CD14-positive monocyte (primary cell): ENCODE measurements around the gene ICAM3. TPM values are rescaled to one million over a fixed set of nuclear protein-coding genes. Genes with fewer than 3 reads are reported as not detected.
A peak's percentile ranks its signal among the peaks of the same experiment; 100 is the strongest.

Experiments used
- DNase-seq, 3 donors: peaks; one replicate each; pipeline ENCODE4 v3.0.0-alpha.2; 2011 to 2022
- H2AFZ ChIP-seq: 2 replicates; pipeline ENCODE4 v1.6.0; 2012; ENCODE audit warnings: mild to moderate bottlenecking, low read depth, low read length, inconsistent platforms; ENCODE audit not compliant: insufficient read depth, poor library complexity, severe bottlenecking
- H3K27ac ChIP-seq, 2 donors: 1 replicate in 1 of 2; 2 replicates in 1 of 2; pipeline ENCODE4 v1.5.1; 2012 to 2013; ENCODE audit warnings: low read length in 2 of 2, control low read depth in 1 of 2, inconsistent platforms in 1 of 2, low read depth in 1 of 2, mild to moderate bottlenecking in 1 of 2
- H3K27me3 ChIP-seq, 2 donors: one replicate each; pipeline versions ENCODE4 v1.6.0 to v1.6.1; 2011 to 2013; ENCODE audit warnings: low read length in 2 of 2; ENCODE audit not compliant: control insufficient read depth in 2 of 2, insufficient read depth in 2 of 2
- H3K36me3 ChIP-seq, 2 donors: replicated peaks in 1 of 2; 1 replicate in 1 of 2; 2 replicates in 1 of 2; pipeline versions ENCODE4 v1.5.1 to v1.6.1; 2012 to 2013; ENCODE audit warnings: low read length in 2 of 2, control low read depth in 1 of 2, inconsistent platforms in 1 of 2, mild to moderate bottlenecking in 1 of 2; ENCODE audit not compliant: insufficient read depth in 2 of 2, control insufficient read depth in 1 of 2
- H3K4me1 ChIP-seq, 2 donors: 1 replicate in 1 of 2; 2 replicates in 1 of 2; pipeline versions ENCODE4 v1.5.1 to v1.6.1; 2012 to 2013; ENCODE audit warnings: low read length in 2 of 2, control low read depth in 1 of 2, inconsistent platforms in 1 of 2, mild to moderate bottlenecking in 1 of 2, moderate library complexity in 1 of 2; ENCODE audit not compliant: insufficient read depth in 2 of 2, control insufficient read depth in 1 of 2
- H3K4me2 ChIP-seq: replicated peaks from 2 replicates; pipeline ENCODE3; 2012; ENCODE audit warnings: low read length, moderate library complexity, mild to moderate bottlenecking; ENCODE audit not compliant: poor library complexity, severe bottlenecking; ENCODE audit errors: extremely low read depth
- H3K4me3 ChIP-seq, 3 experiments: fragments of 200-600 bp in 1 of 3; sonication (generic) in 1 of 3; replicated peaks in 1 of 3; 1 replicate in 2 of 3; 2 replicates in 1 of 3; pipeline ENCODE4 v1.5.1; 2011 to 2013; ENCODE audit warnings: low read length in 3 of 3, mild to moderate bottlenecking in 3 of 3, control low read depth in 2 of 3, low read depth in 2 of 3, inconsistent platforms in 1 of 3, moderate library complexity in 1 of 3
- H3K79me2 ChIP-seq: 2 replicates; pipeline ENCODE4 v1.6.0; 2012; ENCODE audit warnings: mild to moderate bottlenecking, control low read depth, inconsistent platforms, low read length, moderate library complexity; ENCODE audit not compliant: insufficient read depth
- H3K9ac ChIP-seq: 2 replicates; pipeline ENCODE4 v1.6.0; 2017; ENCODE audit warnings: low read length, mild to moderate bottlenecking; ENCODE audit not compliant: insufficient read depth, poor library complexity, severe bottlenecking
- H3K9me3 ChIP-seq, 2 donors: replicated peaks in 1 of 2; 1 replicate in 1 of 2; 2 replicates in 1 of 2; pipeline versions ENCODE4 v1.5.1 to v1.6.1; 2012 to 2013; ENCODE audit warnings: low read length in 2 of 2, control low read depth in 1 of 2; ENCODE audit not compliant: control insufficient read depth in 1 of 2, insufficient read depth in 1 of 2
- H4K20me1 ChIP-seq: 2 replicates; pipeline ENCODE4 v1.6.0; 2012; ENCODE audit warnings: mild to moderate bottlenecking, low read length, control low read depth, moderate library complexity; ENCODE audit not compliant: insufficient read depth
- H3K27ac Mint-ChIP-seq, 7 donors: one replicate each; pipeline ENCODE4 v1.8.0; 2020; ENCODE audit warnings: mild to moderate bottlenecking in 7 of 7, mixed read lengths in 7 of 7, moderate library complexity in 6 of 7, inconsistent platforms in 2 of 7
- H3K27me3 Mint-ChIP-seq, 3 donors: one replicate each; pipeline ENCODE4 v1.8.0; 2021 to 2022; ENCODE audit warnings: low read depth in 3 of 3, mild to moderate bottlenecking in 3 of 3, mixed read lengths in 3 of 3, moderate library complexity in 3 of 3, inconsistent platforms in 1 of 3
- H3K36me3 Mint-ChIP-seq, 2 donors: one replicate each; pipeline ENCODE4 v1.8.0; 2020; ENCODE audit warnings: mixed read lengths in 2 of 2, inconsistent platforms in 1 of 2, mild to moderate bottlenecking in 1 of 2
- H3K4me1 Mint-ChIP-seq: one replicate; pipeline ENCODE4 v1.8.0; 2020; ENCODE audit warnings: mild to moderate bottlenecking, mixed read lengths
- H3K4me3 Mint-ChIP-seq, 2 donors: one replicate each; pipeline ENCODE4 v1.8.0; 2020; ENCODE audit warnings: mild to moderate bottlenecking in 2 of 2, mixed read lengths in 2 of 2, moderate library complexity in 1 of 2
- H3K9me3 Mint-ChIP-seq, 7 donors: one replicate each; pipeline ENCODE4 v1.8.0; 2020 to 2022; ENCODE audit warnings: mixed read lengths in 7 of 7, mild to moderate bottlenecking in 6 of 7, moderate library complexity in 6 of 7, inconsistent platforms in 2 of 7
- CTCF ChIP-seq: fragments of 200-600 bp; IDR thresholded peaks from one replicate; pipeline ENCODE4 v1.8.0; 2022; ENCODE audit warnings: antibody characterized with exemption, mild to moderate bottlenecking
- WGBS: methylation state at CpG from one replicate; pipeline ENCODE4 v1.1.5; 2013; ENCODE audit warnings: missing lambda C conversion rate; ENCODE audit not compliant: insufficient coverage; 5-methylcytosine and 5-hydroxymethylcytosine counted together
- intact Hi-C, 2 donors: fragments of 100-400 bp; cut with micrococcal nuclease; formaldehyde crosslinking; loops; one replicate each; pipeline versions ENCODE4 v1.15.0 to v1.15.1; 2023
- polyA plus RNA-seq, 3 donors: library from polyadenylated mRNA; depleted of rRNA in 1 of 3; unstranded in 2 of 3; stranded (reverse) in 1 of 3; fragments of 300-500 nt in 2 of 3; fragments of >200 nt in 1 of 3; fragmentation: Illumina TruSeq in 2 of 3; gene quantifications; 1 replicate in 2 of 3; 2 replicates in 1 of 3; pipeline ENCODE4 v1.2.3, GENCODE V29; 2012 to 2021

ICAM3 gene
- polyA plus RNA-seq, 3 donors = 189 to 234 (median 198) TPM

- no peaks in the 10 kb centered on the region for H4K20me1 ChIP-seq
- H2AFZ ChIP-seq = no peak overlapping the region
- H3K4me1 ChIP-seq = peaks cover 51 to 52% of the 10 kb centered on the region in 2 donors
- H3K9me3 ChIP-seq = no peaks in the 10 kb centered on the region
- H3K79me2 ChIP-seq = peaks cover 10% of the 10 kb centered on the region
- no peaks in the 10 kb centered on the region for H3K36me3 ChIP-seq
- H3K27me3 ChIP-seq = no peaks in the 10 kb centered on the region
- H3K4me3 ChIP-seq = no peak overlapping the region
- intact Hi-C loops = no loop called here
- Mint-ChIP-seq H3K36me3 (peaks cover under 1 to 4% of the 10 kb centered on the region in 2 donors), H3K27me3 (peaks cover 0 to 7% (median 4%) of the 10 kb centered on the region in 3 donors), H3K4me1 (peaks cover 44% of the 10 kb centered on the region), H3K27ac (peak overlapping the region in 3 of 7 donors; percentile 22 to 45 (median 25)), H3K4me3 (peak overlapping the region in 1 of 2 donors; percentile 16), H3K9me3 (peaks cover 0 to 2% (median 0%) of the 10 kb centered on the region in 7 donors)
- no peak for TF ChIP-seq CTCF
- no peak for DNase-seq
- WGBS = no CpG with 5 or more reads among the region's 2 CpGs
- H3K27ac ChIP-seq = no peak overlapping the region
- no peak overlapping the region for H3K4me2 ChIP-seq
- no peak overlapping the region for H3K9ac ChIP-seq
Observed at GRCh38 chr19:10343495-10343894, 4.1 kb upstream of the ICAM3 start.

- no peaks in the 10 kb centered on the region for H4K20me1 ChIP-seq
- TF ChIP-seq CTCF = no peak
- H3K4me2 ChIP-seq = peak overlapping the region; percentile 96
- H3K4me1 ChIP-seq = peaks cover 38 to 45% of the 10 kb centered on the region in 2 donors
- H3K27ac ChIP-seq = peak overlapping the region in 1 of 2 donors; percentile 91
- peaks cover 13 to 16% of the 10 kb centered on the region in 2 donors for H3K36me3 ChIP-seq
- H3K9me3 Mint-ChIP-seq = peaks cover 0 to 2% (median 0%) of the 10 kb centered on the region in 7 donors
- 100% methylated on average over 2 of the region's 5 CpGs for WGBS
- H2AFZ ChIP-seq = no peak overlapping the region
- H3K79me2 ChIP-seq = peaks cover 43% of the 10 kb centered on the region
- no peak for DNase-seq
- peaks cover 0 to 7% (median 2%) of the 10 kb centered on the region in 3 donors for H3K27me3 Mint-ChIP-seq
- H3K9ac ChIP-seq = peak overlapping the region; percentile 71
- H3K36me3 Mint-ChIP-seq = peaks cover 12 to 22% of the 10 kb centered on the region in 2 donors
- no peaks in the 10 kb centered on the region for H3K9me3 ChIP-seq
- peak overlapping the region in 1 of 2 donors; percentile 90 for H3K4me3 Mint-ChIP-seq
- peak overlapping the region in 1 of 3 experiments; percentile 93 for H3K4me3 ChIP-seq
- H3K4me1 Mint-ChIP-seq = peaks cover 38% of the 10 kb centered on the region
- intact Hi-C loops = no loop called here
- peak overlapping the region; percentile 82 to 98 (median 92) for H3K27ac Mint-ChIP-seq
- no peaks in the 10 kb centered on the region for H3K27me3 ChIP-seq
Observed at GRCh38 chr19:10339977-10340376, 553 bp upstream of the ICAM3 start.
